Breast epithelium (tissue), 3 donors: ENCODE measurements around the gene TRIO.

Source experiments
- CTCF ChIP-seq, 3 donors: fragments of 450-650 bp; IDR thresholded peaks; one replicate each; pipeline ENCODE4 v1.5.1; 2016 to 2017; ENCODE audit warnings: antibody characterized with exemption in 3 of 3, mild to moderate bottlenecking in 3 of 3, moderate library complexity in 3 of 3
- POLR2A ChIP-seq: fragments of 450-650 bp; IDR thresholded peaks from one replicate; pipeline ENCODE4 v1.6.1; 2016; ENCODE audit warnings: antibody characterized with exemption, mild to moderate bottlenecking, moderate library complexity
- POLR2AphosphoS5 ChIP-seq, 3 donors: sonication (generic); formaldehyde crosslinking; IDR thresholded peaks; one replicate each; pipeline ENCODE4 v1.6.1; 2017; ENCODE audit warnings: antibody characterized with exemption in 3 of 3

- TF ChIP-seq POLR2A (no peak), CTCF (IDR thresholded peaks at IDR 0.05) (no peak), POLR2AphosphoS5 (IDR thresholded peaks at IDR 0.05) (no peak)
These were observed 47.3 kb downstream of the TRIO start for GRCh38 chr5:14190194-14191164.
